H1 (cell line): ENCODE results near the gene INPP4A. TPM values are rescaled to one million over a fixed set of nuclear protein-coding genes. Genes with fewer than 3 reads are reported as not detected.
A peak's percentile ranks its signal among the peaks of the same experiment; 100 is the strongest.

ENCODE experiments used
- CTCF ChIA-PET: fragments of 300-600 bp; sonication (Branson Sonifier 250); formaldehyde crosslinking; loops from one replicate; lab custom pipeline; 2021; ENCODE audit not compliant: partially characterized antibody; lab: Charles Lee
- POLR2A ChIA-PET: fragments of 300-600 bp; sonication (Branson Sonifier 250); formaldehyde crosslinking; loops from one replicate; lab custom pipeline; 2021; ENCODE audit warnings: inconsistent platforms; ENCODE audit not compliant: partially characterized antibody; lab: Charles Lee
- DNase-seq, 2 experiments: peaks; one replicate each; pipeline versions ENCODE4 v3.0.0 to v3.0.0-alpha.2; 2010 to 2022; ENCODE audit warnings: low spot score in 2 of 2, low read depth in 1 of 2, mixed read lengths in 1 of 2
- FAIRE-seq: peaks from 2 replicates; lab custom pipeline; 2011; peaks lifted over from hg19 to GRCh38; lab: Jason Lieb, UNC
- H2AFZ ChIP-seq: 2 replicates; pipeline ENCODE4 v1.8.1; 2012; ENCODE audit warnings: low read length, inconsistent platforms
- H2AK5ac ChIP-seq: 2 replicates; pipeline ENCODE4 v1.6.1; 2013; ENCODE audit warnings: low read depth, low read length
- H2BK120ac ChIP-seq: replicated peaks from 2 replicates; pipeline ENCODE3; 2013; ENCODE audit warnings: low read depth, low read length, inconsistent platforms
- H2BK12ac ChIP-seq: 2 replicates; pipeline ENCODE4 v1.6.1; 2013; ENCODE audit warnings: low read depth, low read length
- H2BK15ac ChIP-seq: 2 replicates; pipeline ENCODE4 v1.6.1; 2013; ENCODE audit warnings: low read length
- H2BK20ac ChIP-seq: 2 replicates; pipeline ENCODE4 v1.6.1; 2013; ENCODE audit warnings: low read length
- H2BK5ac ChIP-seq: 2 replicates; pipeline ENCODE4 v1.6.1; 2013; ENCODE audit warnings: low read depth, low read length
- H3K14ac ChIP-seq: 2 replicates; pipeline ENCODE4 v1.6.1; 2013; ENCODE audit warnings: inconsistent platforms; ENCODE audit not compliant: insufficient read length
- H3K18ac ChIP-seq: 2 replicates; pipeline ENCODE4 v1.6.1; 2013; ENCODE audit warnings: low read length; ENCODE audit errors: extremely low read depth
- H3K23ac ChIP-seq: 2 replicates; pipeline ENCODE4 v1.6.1; 2013; ENCODE audit warnings: inconsistent platforms; ENCODE audit not compliant: insufficient read length
- H3K23me2 ChIP-seq: 2 replicates; pipeline ENCODE4 v1.6.1; 2013; ENCODE audit warnings: low read depth, low read length
- H3K27ac ChIP-seq: 2 replicates; pipeline ENCODE4 v1.6.1; 2011; ENCODE audit warnings: low read depth, low read length, inconsistent platforms
- H3K27me3 ChIP-seq, 4 experiments: replicated peaks in 1 of 4; 1 replicate in 1 of 4; 2 replicates in 3 of 4; pipeline versions ENCODE4 v1.6.1 to v1.8.1; 2011 to 2013; ENCODE audit warnings: low read length in 3 of 4, mild to moderate bottlenecking in 3 of 4, inconsistent platforms in 2 of 4, mixed read lengths in 2 of 4, moderate library complexity in 1 of 4; ENCODE audit not compliant: control insufficient read depth in 3 of 4, insufficient read depth in 3 of 4; ENCODE audit errors: extremely low read depth in 1 of 4
- H3K36me3 ChIP-seq, 4 experiments: 2 replicates each; pipeline versions ENCODE4 v1.6.1 to v1.8.1; 2011 to 2013; ENCODE audit warnings: mild to moderate bottlenecking in 4 of 4, low read length in 3 of 4, moderate library complexity in 2 of 4, control low read depth in 1 of 4, inconsistent platforms in 1 of 4; ENCODE audit not compliant: insufficient read depth in 4 of 4, control insufficient read depth in 2 of 4
- H3K4ac ChIP-seq: replicated peaks from 2 replicates; pipeline ENCODE3; 2013; ENCODE audit warnings: low read length, low read depth, mixed read lengths, inconsistent platforms; ENCODE audit not compliant: insufficient read length
- H3K4me1 ChIP-seq, 4 experiments: replicated peaks in 1 of 4; 1 replicate in 1 of 4; 2 replicates in 3 of 4; pipeline versions ENCODE4 v1.6.1 to v1.8.1; 2011 to 2013; ENCODE audit warnings: low read length in 3 of 4, inconsistent platforms in 2 of 4, mixed read lengths in 1 of 4; ENCODE audit not compliant: insufficient read depth in 4 of 4, control insufficient read depth in 3 of 4
- H3K4me2 ChIP-seq, 2 experiments: 2 replicates each; pipeline versions ENCODE4 v1.6.1 to v1.8.1; 2011 to 2013; ENCODE audit warnings: low read depth in 2 of 2, low read length in 2 of 2, control low read depth in 1 of 2, inconsistent platforms in 1 of 2, mild to moderate bottlenecking in 1 of 2; ENCODE audit not compliant: insufficient read depth in 1 of 2
- H3K4me3 ChIP-seq, 4 experiments: fragments of 200-600, 300-600 bp in 1 of 4; sonication (generic), shearing (Covaris generic), sonication (Bioruptor Twin) in 1 of 4; 2 replicates each; pipeline versions ENCODE4 v1.5.1 to v1.8.1; 2011 to 2016; ENCODE audit warnings: low read length in 4 of 4, low read depth in 3 of 4, control low read depth in 2 of 4, inconsistent platforms in 2 of 4, mild to moderate bottlenecking in 2 of 4, mixed read lengths in 1 of 4, moderate library complexity in 1 of 4; ENCODE audit not compliant: insufficient read depth in 2 of 4; ENCODE audit errors: extremely low read depth in 1 of 4
- H3K56ac ChIP-seq: replicated peaks from 2 replicates; pipeline ENCODE3; 2013; ENCODE audit warnings: low read depth, mild to moderate bottlenecking, mixed read lengths, low read length, inconsistent platforms; ENCODE audit not compliant: insufficient read length
- H3K79me1 ChIP-seq: 2 replicates; pipeline ENCODE4 v1.6.1; 2013; ENCODE audit warnings: low read depth, low read length, control low read depth
- H3K79me2 ChIP-seq, 2 experiments: 2 replicates each; pipeline versions ENCODE4 v1.6.1 to v1.8.1; 2012 to 2013; ENCODE audit warnings: low read length in 2 of 2, mild to moderate bottlenecking in 2 of 2, inconsistent platforms in 1 of 2; ENCODE audit not compliant: insufficient read depth in 2 of 2, control insufficient read depth in 1 of 2
- H3K9ac ChIP-seq, 4 experiments: replicated peaks in 1 of 4; 1 replicate in 1 of 4; 2 replicates in 3 of 4; pipeline versions ENCODE4 v1.6.1 to v1.8.1; 2011 to 2013; ENCODE audit warnings: low read depth in 3 of 4, low read length in 3 of 4, control low read depth in 2 of 4, mild to moderate bottlenecking in 2 of 4, moderate library complexity in 2 of 4, inconsistent platforms in 1 of 4; ENCODE audit errors: extremely low read depth in 1 of 4
- H3K9me3 ChIP-seq, 2 experiments: 2 replicates each; pipeline versions ENCODE4 v1.6.1 to v1.8.1; 2012 to 2013; ENCODE audit warnings: mild to moderate bottlenecking in 2 of 2, moderate library complexity in 2 of 2, control low read depth in 1 of 2, inconsistent platforms in 1 of 2, low read depth in 1 of 2, low read length in 1 of 2, mixed read lengths in 1 of 2; ENCODE audit not compliant: insufficient read depth in 2 of 2
- H4K20me1 ChIP-seq, 2 experiments: replicated peaks in 1 of 2; 2 replicates each; pipeline versions ENCODE3 to v1.8.1; 2011 to 2013; ENCODE audit warnings: inconsistent platforms in 2 of 2, low read length in 2 of 2, mild to moderate bottlenecking in 1 of 2; ENCODE audit not compliant: insufficient read depth in 2 of 2, control insufficient read depth in 1 of 2
- H4K5ac ChIP-seq: 2 replicates; pipeline ENCODE4 v1.6.1; 2013; ENCODE audit warnings: low read length, low read depth, mixed read lengths, inconsistent platforms; ENCODE audit not compliant: insufficient read length
- H4K8ac ChIP-seq: 2 replicates; pipeline ENCODE4 v1.8.0; 2013; ENCODE audit warnings: mild to moderate bottlenecking, moderate library complexity, low read length, inconsistent platforms; ENCODE audit not compliant: insufficient read depth; ENCODE audit errors: extremely low read depth
- H4K91ac ChIP-seq: replicated peaks from 2 replicates; pipeline ENCODE3; 2013; ENCODE audit warnings: low read length, mixed read lengths, inconsistent platforms; ENCODE audit not compliant: insufficient read length
- ATF2 ChIP-seq: IDR thresholded peaks from 2 replicates; pipeline ENCODE4 v1.6.1; 2012; ENCODE audit warnings: low read length, inconsistent platforms
- ATF3 ChIP-seq: IDR thresholded peaks from 2 replicates; pipeline ENCODE4 v1.6.1; 2011; ENCODE audit warnings: low read depth, mild to moderate bottlenecking, low read length; ENCODE audit not compliant: insufficient read depth
- BACH1 ChIP-seq: IDR thresholded peaks from 2 replicates; pipeline ENCODE4 v1.6.1; 2012; ENCODE audit warnings: low read length, improper control_type of control experiment
- CREB1 ChIP-seq: IDR thresholded peaks from 2 replicates; pipeline ENCODE4 v1.6.1; 2012; ENCODE audit warnings: inconsistent platforms
- CTCF ChIP-seq, 3 experiments: IDR thresholded peaks; 1 replicate in 2 of 3; 2 replicates in 1 of 3; pipeline versions ENCODE4 v1.5.1 to v1.6.1; 2011; ENCODE audit warnings: low read length in 3 of 3, mild to moderate bottlenecking in 3 of 3, inconsistent platforms in 2 of 3, low read depth in 1 of 3, moderate library complexity in 1 of 3; ENCODE audit not compliant: insufficient read depth in 1 of 3; ENCODE audit errors: control extremely low read depth in 1 of 3
- E2F6 ChIP-seq: IDR thresholded peaks from 2 replicates; pipeline ENCODE4 v1.6.1; 2012; ENCODE audit warnings: inconsistent platforms
- EZH2 ChIP-seq: fragments of 200-600 bp; sonication (generic); IDR thresholded peaks from 2 replicates; pipeline ENCODE4 v1.7.1; 2012; ENCODE audit warnings: low read depth, mild to moderate bottlenecking, moderate library complexity, low read length, inconsistent platforms; ENCODE audit not compliant: severe bottlenecking
- SP4 ChIP-seq: IDR thresholded peaks from 2 replicates; pipeline ENCODE4 v1.6.1; 2012; ENCODE audit warnings: low read length, inconsistent platforms
- WGBS, 2 experiments: shearing (Covaris generic) in 1 of 2; methylation state at CpG; one replicate each; pipeline versions ENCODE4 v1.1.6 to v1.1.7; 2013 to 2015; ENCODE audit warnings: low lambda C conversion rate in 2 of 2, mixed read lengths in 2 of 2, inconsistent platforms in 1 of 2, low coverage in 1 of 2, missing lambda C conversion rate in 1 of 2; ENCODE audit not compliant: insufficient replicate concordance in 2 of 2, insufficient coverage in 1 of 2, insufficient read length in 1 of 2; ENCODE audit errors: extremely low coverage in 1 of 2, missing lambda C conversion rate in 1 of 2; 5-methylcytosine and 5-hydroxymethylcytosine counted together
- polyA plus RNA-seq, 7 experiments: library from polyadenylated mRNA; depleted of rRNA in 3 of 7; stranded (reverse) in 5 of 7; unstranded in 2 of 7; fragments of >200 nt in 5 of 7; fragments of 200-250 nt in 2 of 7; gene quantifications; 1 replicate in 5 of 7; 2 replicates in 1 of 7; 4 replicates in 1 of 7; pipeline versions ENCODE4 v1.2.1 to v1.2.3, GENCODE V29; 2011 to 2013; ENCODE audit warnings: missing spikeins in 2 of 7, mixed read lengths in 2 of 7
- total RNA-seq: library from RNA; stranded (reverse); fragmentation: NEBNext Ultra II Directional; extraction: Animal tissue kit (Norgen Biotek cat#: 25700); gene quantifications from 2 replicates; pipeline ENCODE4 v1.2.1, GENCODE V29; 2021

The INPP4A gene
- total and polyA plus RNA-seq, 2 of the 8 experiments (the other 6 are each of a cell fraction or from before 2014, with no cell fraction given), result 25.6 to 34.3 TPM

- POLR2A ChIA-PET, result interaction anchor here (1.5 kb wide), 1 partner anchor 18 kb away, joined by 6 read pairs; no protein-coding TSS in a partner anchor
- no peaks in the 10 kb centered on the region for H3K36me3 ChIP-seq
- DNase-seq (no peak), FAIRE-seq (no peak)
- H4K5ac ChIP-seq, result no peak overlapping the region
- no peaks in the 10 kb centered on the region for H3K9me3 ChIP-seq
- H3K14ac ChIP-seq, result no peak overlapping the region
- 85% methylated on average over 6 of the region's 6 CpGs; no CpG with 5 or more reads in 1 of the 2 experiments for WGBS, 2 experiments
- H3K4ac ChIP-seq, result no peak overlapping the region
- no peak overlapping the region for H2BK15ac ChIP-seq
- peaks cover 13 to 66% of the 10 kb centered on the region in 2 experiments for H3K79me2 ChIP-seq
- H4K8ac ChIP-seq, result no peak overlapping the region
- no peaks in the 10 kb centered on the region for H3K27me3 ChIP-seq
- H2BK20ac ChIP-seq, result no peak overlapping the region
- H3K4me1 ChIP-seq, result peaks cover 5 to 32% (median 23%) of the 10 kb centered on the region in 4 experiments; a peak in 6 of 7 replicates
- no peak overlapping the region for H4K91ac ChIP-seq
- no peak overlapping the region for H3K18ac ChIP-seq
- no peak overlapping the region for H2BK120ac ChIP-seq
- H2AFZ ChIP-seq, result no peak overlapping the region
- H2BK12ac ChIP-seq, result no peak overlapping the region
- CTCF ChIA-PET, result interaction anchor here (0.6 to 2.7 kb wide), 8 partner anchors 10 to 328 kb away, joined by 3 to 8 read pairs (median 3); no protein-coding TSS in a partner anchor
- H3K9ac ChIP-seq, result no peak overlapping the region
- H3K4me3 ChIP-seq, result peak overlapping the region in 1 of 4 experiments; percentile 94; a peak in 2 of 8 replicates
- no peak overlapping the region for H2AK5ac ChIP-seq
- no peak overlapping the region for H2BK5ac ChIP-seq
- H3K23ac ChIP-seq, result no peak overlapping the region
- peaks cover 9% of the 10 kb centered on the region for H3K79me1 ChIP-seq
- H3K56ac ChIP-seq, result no peak overlapping the region
- peak overlapping the region in 1 of 2 experiments; percentile 85; a peak in 1 of 4 replicates for H3K4me2 ChIP-seq
- peaks cover 7 to 18% of the 10 kb centered on the region in 2 experiments for H4K20me1 ChIP-seq
- no peak overlapping the region for H3K27ac ChIP-seq
- H3K23me2 ChIP-seq, result peaks cover 8% of the 10 kb centered on the region
- TF ChIP-seq CTCF (IDR thresholded peaks at IDR 0.05; ENCODE audit: control extremely low read depth in 1 of 3, insufficient read depth in 1 of 3, low read depth in 1 of 3, low read length in 3 of 3) (no peak), E2F6 (no peak), SP4 (no peak), EZH2 (no peak), ATF3 (no peak), BACH1 (no peak), ATF2 (no peak), CREB1 (no peak)
Observed at GRCh38 chr2:98446850-98447249, 2.2 kb downstream of the INPP4A start.
